DOHH2 (cell line): ENCODE data around the gene PCLO.

ENCODE experiments used
- CTCF ChIP-seq: fragments of 200-600 bp; sonication (generic); IDR thresholded peaks from one replicate; pipeline ENCODE4 v1.5.1; 2014; ENCODE audit warnings: antibody characterized with exemption, mild to moderate bottlenecking, low read depth, low read length; ENCODE audit not compliant: poor library complexity, severe bottlenecking
- EZH2phosphoT487 ChIP-seq: fragments of 200-600 bp; sonication (generic); IDR thresholded peaks from 2 replicates; pipeline ENCODE4 v1.6.1; 2017; ENCODE audit warnings: borderline replicate concordance, mild to moderate bottlenecking, antibody characterized with exemption, low read length, moderate library complexity, mixed read lengths

- TF ChIP-seq EZH2phosphoT487, result no peak
- no peak for TF ChIP-seq CTCF
Measured at GRCh38 chr7:82998436-82998835, 164.2 kb downstream of the PCLO start.
